ENCODE data around the gene TNIK. TPM values are rescaled to one million over a fixed set of nuclear protein-coding genes. Genes with fewer than 3 reads are reported as not detected.

TNIK gene
- polyA plus RNA-seq, 1 of the 3 experiments (the other 2 are of a cell fraction): 19.4 TPM

GRCh38 chr3:171116365-171116764 lies 343.8 kb downstream of the TNIK start:
- Histone ChIP-seq H3K27ac (ENCODE audit: low read depth in 2 of 2, low read length in 1 of 2) (peak overlapping the region in 1 of 2 experiments; percentile 37; a peak in 1 of 4 replicates), H3K9me2 (no peaks in the 10 kb centered on the region), H3K27me3 (ENCODE audit: insufficient read depth) (no peaks in the 10 kb centered on the region), H3K9me3 (no peaks in the 10 kb centered on the region), H3K79me2 (ENCODE audit: insufficient read depth) (no peaks in the 10 kb centered on the region), H4K20me1 (ENCODE audit: insufficient read depth) (no peaks in the 10 kb centered on the region), H3K4me1 (ENCODE audit: control insufficient read depth in 1 of 2, insufficient read depth in 2 of 2, low read depth in 1 of 2, low read length in 1 of 2) (0 out of 4 replicates have a peak, but pooled peaks cover 0 to 5% of the 10 kb centered on the region in 2 experiments), H3K9ac (no peak overlapping the region), H3K4me3 (ENCODE audit: low read depth in 2 of 2, low read length in 1 of 2) (no peak overlapping the region), H3F3A (replicated peaks; ENCODE audit: insufficient read depth) (peaks cover 5% of the 10 kb centered on the region), H3K36me3 (replicated peaks in 1 of 2; ENCODE audit: control insufficient read depth in 1 of 2, insufficient read depth in 2 of 2, low read length in 1 of 2) (peaks cover 16 to 39% of the 10 kb centered on the region in 2 experiments), H2AFZ (ENCODE audit: low read depth) (no peak overlapping the region), H3K4me2 (no peak overlapping the region)
- ChIA-PET POLR2A (no interaction called here), CTCF (no interaction called here)
- no peak for DNase-seq
- peak; percentile 59; the same call in 1 of the 2 replicates for TF ChIP-seq FOSL2 (IDR thresholded peaks at IDR 0.05; ENCODE audit: borderline replicate concordance, low read depth)
- TF ChIP-seq FOXM1 (IDR thresholded peaks at IDR 0.05; ENCODE audit: low read depth): no peak
- TF ChIP-seq, protein P1, sequence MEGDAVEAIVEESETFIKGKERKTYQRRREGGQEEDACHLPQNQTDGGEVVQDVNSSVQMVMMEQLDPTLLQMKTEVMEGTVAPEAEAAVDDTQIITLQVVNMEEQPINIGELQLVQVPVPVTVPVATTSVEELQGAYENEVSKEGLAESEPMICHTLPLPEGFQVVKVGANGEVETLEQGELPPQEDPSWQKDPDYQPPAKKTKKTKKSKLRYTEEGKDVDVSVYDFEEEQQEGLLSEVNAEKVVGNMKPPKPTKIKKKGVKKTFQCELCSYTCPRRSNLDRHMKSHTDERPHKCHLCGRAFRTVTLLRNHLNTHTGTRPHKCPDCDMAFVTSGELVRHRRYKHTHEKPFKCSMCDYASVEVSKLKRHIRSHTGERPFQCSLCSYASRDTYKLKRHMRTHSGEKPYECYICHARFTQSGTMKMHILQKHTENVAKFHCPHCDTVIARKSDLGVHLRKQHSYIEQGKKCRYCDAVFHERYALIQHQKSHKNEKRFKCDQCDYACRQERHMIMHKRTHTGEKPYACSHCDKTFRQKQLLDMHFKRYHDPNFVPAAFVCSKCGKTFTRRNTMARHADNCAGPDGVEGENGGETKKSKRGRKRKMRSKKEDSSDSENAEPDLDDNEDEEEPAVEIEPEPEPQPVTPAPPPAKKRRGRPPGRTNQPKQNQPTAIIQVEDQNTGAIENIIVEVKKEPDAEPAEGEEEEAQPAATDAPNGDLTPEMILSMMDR (IDR thresholded peaks at IDR 0.05): no peak
- TF ChIP-seq SMC3 (IDR thresholded peaks at IDR 0.05; ENCODE audit: low read depth, low read length): no peak
- TF ChIP-seq TEAD4 (IDR thresholded peaks at IDR 0.05; ENCODE audit: borderline replicate concordance, insufficient read depth): no peak
- TF ChIP-seq TCF12 (IDR thresholded peaks at IDR 0.05): peak; percentile 29
- peak; percentile 87 for TF ChIP-seq NFIC (IDR thresholded peaks at IDR 0.05; ENCODE audit: borderline replicate concordance)
- peak in 1 of 2 experiments; percentile 34; a peak in 1 of 4 replicates for TF ChIP-seq EP300 (IDR thresholded peaks at IDR 0.05; ENCODE audit: borderline replicate concordance in 1 of 2, low read depth in 1 of 2, low read length in 1 of 2)
- TF ChIP-seq RFX5 (IDR thresholded peaks at IDR 0.05; ENCODE audit: low read length): no peak
- TF ChIP-seq JUND (IDR thresholded peaks at IDR 0.05): peak; percentile 65
- no peak for TF ChIP-seq ZBTB33 (IDR thresholded peaks at IDR 0.05; ENCODE audit: borderline replicate concordance, low read depth)
- TF ChIP-seq, protein P2, sequence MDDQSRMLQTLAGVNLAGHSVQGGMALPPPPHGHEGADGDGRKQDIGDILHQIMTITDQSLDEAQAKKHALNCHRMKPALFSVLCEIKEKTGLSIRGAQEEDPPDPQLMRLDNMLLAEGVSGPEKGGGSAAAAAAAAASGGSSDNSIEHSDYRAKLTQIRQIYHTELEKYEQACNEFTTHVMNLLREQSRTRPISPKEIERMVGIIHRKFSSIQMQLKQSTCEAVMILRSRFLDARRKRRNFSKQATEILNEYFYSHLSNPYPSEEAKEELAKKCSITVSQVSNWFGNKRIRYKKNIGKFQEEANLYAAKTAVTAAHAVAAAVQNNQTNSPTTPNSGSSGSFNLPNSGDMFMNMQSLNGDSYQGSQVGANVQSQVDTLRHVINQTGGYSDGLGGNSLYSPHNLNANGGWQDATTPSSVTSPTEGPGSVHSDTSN (IDR thresholded peaks at IDR 0.05): peak; percentile 32
- TF ChIP-seq SIN3A (IDR thresholded peaks at IDR 0.05; ENCODE audit: borderline replicate concordance, low read depth, low read length): no peak
- TF ChIP-seq, protein P3, sequence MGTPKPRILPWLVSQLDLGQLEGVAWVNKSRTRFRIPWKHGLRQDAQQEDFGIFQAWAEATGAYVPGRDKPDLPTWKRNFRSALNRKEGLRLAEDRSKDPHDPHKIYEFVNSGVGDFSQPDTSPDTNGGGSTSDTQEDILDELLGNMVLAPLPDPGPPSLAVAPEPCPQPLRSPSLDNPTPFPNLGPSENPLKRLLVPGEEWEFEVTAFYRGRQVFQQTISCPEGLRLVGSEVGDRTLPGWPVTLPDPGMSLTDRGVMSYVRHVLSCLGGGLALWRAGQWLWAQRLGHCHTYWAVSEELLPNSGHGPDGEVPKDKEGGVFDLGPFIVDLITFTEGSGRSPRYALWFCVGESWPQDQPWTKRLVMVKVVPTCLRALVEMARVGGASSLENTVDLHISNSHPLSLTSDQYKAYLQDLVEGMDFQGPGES (IDR thresholded peaks at IDR 0.05; ENCODE audit: low read depth, low read length): no peak
- TF ChIP-seq YY1 (IDR thresholded peaks at IDR 0.05; ENCODE audit: low read depth): no peak
